Inferior parietal cortex (tissue), 1 donor: ENCODE measurements around the gene KRTAP4-9.
"Not testable (repeated sequence)": the region's sequence is repeated elsewhere in the genome, so short reads cannot be mapped to it uniquely, and the experiment has no call there.

Source experiments
- DNase-seq: peaks from one replicate; pipeline ENCODE4 v3.0.0-alpha.2; 2016; ENCODE audit errors: extremely low spot score

Gene KRTAP4-9

DNA sequence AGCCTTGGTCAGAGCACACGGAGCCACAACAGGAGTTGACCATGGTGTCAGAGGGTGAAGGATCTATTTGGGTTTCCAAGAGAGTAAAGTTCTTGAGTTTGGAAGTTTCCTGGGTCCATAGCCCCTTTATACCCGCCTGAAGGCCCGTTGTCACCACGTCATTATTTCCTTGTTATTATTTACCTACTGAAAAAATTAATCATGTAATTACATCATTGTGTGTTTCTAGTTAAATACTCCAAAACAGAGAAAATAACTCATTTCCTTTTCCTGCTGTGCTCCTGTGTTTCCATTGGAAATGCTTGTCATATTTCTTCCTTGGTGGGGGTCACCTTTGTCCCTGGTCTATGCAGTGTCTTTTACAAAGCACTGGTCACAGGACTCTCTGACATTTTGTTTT is 7.1 kb upstream of the KRTAP4-9 start, which contains the start of gene KRTAP4-8:
Gene KRTAP4-8 (minus strand): TSS at position 101 of the 400 bp plus-strand sequence. CDS start 58 bp downstream, at position 43.
- no peak for DNase-seq

DNA sequence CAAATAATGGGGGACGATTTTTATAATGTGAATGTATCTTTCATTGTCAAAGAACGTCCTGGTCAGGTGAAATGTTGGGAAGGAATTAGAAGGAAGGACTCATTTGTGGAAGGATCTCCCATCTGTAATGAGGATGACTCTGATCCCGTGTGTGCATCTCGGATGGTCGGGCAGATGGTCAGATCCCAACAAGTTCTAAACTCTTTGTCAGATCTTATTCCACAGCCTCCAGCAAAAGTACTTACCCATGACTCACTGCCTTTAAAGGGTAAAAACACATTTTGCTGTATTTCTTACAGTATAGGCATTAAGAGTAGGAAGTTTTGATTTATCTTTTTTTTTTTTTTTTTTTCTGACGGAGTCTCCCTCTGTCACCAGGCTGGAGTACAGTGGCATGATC is 6.7 kb upstream of the KRTAP4-9 start:
- no peak for DNase-seq

DNA sequence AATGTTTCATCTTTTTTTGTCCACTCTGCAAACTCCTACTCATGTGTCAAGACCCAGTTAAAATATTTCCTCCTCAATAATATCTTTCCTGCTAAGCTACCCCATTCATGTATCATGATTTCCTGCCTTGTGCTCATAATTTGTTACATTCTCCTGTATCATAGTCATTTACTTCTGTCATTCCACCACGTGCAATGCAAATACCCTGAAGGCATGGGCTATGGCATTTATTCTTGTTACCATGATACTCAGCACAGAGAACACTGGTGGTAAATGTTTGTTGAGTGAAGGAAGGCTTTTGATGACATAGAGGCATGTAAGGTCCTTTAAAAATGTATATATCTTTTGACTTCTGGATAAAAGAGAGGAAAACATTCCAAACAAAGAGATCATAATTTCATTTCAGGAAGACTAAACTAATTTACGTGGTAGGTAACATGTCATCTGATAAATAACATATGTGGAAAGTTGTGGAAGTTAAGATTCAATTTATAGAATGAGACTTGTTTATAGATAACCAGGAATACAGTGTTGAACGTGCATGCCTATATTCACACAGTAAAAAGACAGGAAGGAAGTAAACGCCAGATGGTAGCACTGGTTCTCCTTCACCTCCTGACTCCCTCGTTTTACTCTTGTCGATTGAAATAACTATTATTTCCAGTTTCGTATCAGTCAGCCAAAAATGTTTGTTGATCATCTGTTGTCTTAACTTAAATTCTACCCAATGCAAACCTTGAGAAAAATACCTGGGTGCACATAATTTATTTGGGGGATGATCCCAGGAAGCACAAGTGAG is 5.3 kb upstream of the KRTAP4-9 start:
- DNase-seq, result not testable (repeated sequence)

DNA sequence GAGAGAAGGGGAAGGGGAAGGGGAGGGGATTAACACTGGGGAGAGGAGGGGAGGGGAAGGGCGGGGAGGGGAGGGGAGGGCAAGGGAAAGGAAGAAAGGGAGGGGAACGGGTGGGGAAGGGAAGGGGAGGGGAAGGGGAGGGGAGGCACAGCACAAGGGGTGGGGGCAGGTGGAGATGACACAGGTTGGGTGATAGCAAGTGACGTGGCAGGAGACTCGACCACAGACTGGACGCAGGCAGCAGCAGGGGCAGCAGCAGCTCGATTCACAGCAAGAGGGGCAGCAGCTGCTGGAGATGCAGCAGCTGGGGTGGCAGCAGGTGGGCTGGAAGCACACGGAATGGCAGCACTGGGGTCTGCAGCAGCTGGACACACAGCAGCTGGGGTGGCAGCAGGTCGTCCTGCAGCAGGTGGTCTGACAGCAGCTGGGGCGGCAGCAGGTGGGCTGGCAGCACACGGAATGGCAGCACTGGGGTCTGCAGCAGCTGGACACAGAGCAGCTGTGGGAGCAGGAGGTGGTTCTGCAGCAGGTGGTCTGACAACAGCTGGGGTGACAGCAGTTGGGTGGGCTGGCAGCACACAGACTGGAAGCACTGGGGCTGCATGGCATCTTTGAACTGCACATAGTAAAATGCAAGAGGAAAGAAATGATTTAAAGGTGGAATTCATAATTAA is 3.5 kb upstream of the KRTAP4-9 start, which contains the start of gene KRTAP4-16:
Gene KRTAP4-16 (minus strand): TSS at position 624 of the 674 bp plus-strand sequence. CDS start 0 bp downstream, at position 624.
- DNase-seq, result no peak

DNA sequence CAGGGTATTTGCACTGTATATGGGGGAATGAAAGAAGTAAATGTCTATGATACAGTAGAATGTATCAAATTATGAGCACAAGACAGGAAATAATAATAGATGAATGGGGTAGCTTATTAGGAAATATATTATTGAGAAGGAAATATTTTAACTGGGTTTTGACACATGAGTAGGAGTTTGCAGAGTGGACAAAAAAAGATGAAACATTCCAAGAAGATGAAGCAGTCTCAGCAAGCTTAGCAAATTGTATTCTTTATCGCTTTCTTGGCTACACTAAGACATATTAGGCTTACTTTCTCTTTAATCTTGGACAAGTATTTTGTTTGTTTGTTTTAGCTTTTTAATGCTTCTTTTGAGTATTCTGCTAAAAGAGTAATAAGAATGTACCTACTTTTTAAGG is 1.3 kb upstream of the KRTAP4-9 start:
- no peak for DNase-seq

DNA sequence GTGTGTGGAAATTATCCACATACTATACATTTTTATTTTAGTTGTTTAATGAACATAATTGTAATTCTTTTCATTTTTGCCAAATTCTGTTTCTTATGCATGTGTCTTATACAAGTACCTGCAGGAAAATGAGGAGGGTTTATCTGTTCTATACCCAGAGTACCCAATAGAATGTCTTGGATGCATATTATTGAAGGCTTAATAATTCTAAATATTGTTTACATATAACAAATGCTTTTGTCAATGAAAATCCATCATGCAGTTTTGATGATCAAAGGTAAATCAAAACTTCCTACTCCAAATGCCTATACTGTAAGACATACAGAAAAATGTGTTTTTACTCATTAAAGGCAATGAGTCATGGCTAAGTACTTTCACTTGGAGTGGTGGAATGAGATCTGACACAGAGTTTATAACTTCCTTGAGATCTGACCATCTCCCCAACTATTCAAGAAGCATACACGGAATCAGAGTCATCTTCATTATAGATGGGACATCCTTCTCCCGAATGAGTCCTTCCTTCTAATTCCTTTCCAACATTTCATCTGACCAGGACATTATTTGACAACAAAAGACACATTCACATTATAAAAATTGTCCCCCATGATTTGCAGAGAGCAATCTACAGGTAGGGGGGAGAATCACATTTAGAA is 677 bp upstream of the KRTAP4-9 start:
- DNase-seq, result not testable (repeated sequence)

DNA sequence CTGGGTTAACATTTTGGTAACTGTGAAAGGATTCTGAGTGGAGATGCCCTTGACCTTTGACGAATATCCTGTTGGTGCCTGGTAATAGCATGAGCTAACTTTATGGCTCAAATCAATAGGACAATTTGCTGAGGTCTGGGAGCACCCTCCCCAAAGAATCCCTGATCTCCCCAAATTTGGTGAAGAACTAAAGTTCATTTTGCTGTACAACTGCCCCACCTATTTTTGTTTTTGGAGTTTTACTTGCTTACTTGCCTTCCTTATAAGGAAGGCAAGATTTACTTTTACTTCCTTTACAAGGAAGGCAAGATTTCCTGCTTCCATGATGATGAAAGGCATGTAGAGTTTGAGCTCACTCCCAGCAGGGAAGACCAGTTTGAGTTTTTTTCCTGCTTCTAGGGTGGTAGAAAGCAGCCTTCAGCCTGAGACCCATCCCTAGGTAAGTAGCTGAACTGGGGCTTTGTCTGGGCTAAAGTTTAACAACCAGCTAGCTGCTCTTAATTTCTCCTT is 2.8 kb downstream of the KRTAP4-9 start:
- DNase-seq, result no peak

DNA sequence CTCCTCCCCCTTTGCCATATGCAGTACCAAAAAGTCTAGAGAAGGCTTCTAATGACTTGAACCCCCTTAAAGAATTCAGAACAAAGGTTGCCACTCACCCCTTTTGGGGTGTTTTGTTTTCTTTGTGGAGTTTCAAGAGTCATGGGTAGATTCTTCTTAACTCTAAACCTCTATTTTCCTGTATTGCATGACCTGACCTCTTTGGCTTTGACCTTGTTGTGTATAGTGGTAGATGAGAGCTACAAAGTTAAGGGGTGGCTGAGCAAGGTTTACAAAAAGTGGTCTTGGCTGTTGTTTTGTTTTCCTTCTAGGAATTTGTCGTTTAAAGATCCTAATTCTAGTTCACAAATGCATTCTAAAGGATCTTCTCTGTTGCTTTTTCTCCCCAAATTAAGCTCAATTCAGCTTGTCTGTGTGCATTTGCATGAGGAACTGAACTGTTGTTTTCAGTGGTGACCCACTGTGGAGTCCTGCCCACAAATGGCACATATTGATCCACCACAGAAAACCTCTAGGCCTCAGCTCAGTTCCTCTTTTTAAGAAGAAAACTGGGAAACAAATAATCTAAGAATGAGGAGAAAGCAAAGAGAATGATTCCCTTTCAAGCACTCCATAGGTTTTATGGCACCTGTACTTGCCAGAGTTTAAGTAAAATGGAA is 3.7 kb downstream of the KRTAP4-9 start:
- DNase-seq, result not testable (repeated sequence)

DNA sequence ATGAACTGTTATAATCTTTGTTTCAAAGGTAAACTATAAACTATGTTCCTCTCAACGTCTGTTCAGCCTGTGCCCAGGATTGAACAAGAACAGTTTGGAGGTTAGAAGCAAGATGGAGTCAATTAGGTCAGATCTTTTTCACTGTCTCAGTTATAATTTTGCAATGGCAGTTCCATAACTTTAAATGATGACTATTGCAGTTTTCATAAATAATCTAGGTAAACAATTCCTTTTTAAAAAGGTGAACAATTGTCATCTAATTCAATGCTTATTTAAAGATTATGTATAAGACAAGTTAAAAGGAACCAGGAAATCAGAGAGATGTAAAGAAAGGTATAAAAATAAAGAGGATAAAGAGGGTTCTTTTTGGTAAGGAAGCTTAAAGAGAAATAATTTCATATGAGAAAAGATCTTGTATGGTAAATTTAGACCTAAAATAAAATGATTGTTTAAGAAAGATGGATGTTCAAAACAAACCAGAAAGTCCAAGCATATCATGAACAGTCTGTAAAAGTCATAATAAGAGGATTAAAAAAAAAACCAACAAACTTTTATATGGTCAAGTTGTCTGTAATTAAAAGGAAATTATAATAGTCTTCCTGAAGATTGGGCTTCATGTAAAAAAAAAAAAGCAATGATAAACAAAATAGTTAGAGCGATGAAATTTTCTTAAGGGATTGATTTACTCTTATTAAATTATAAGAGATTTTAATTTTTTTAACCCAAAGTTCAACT is 6.1 kb downstream of the KRTAP4-9 start:
- DNase-seq, result no peak

DNA sequence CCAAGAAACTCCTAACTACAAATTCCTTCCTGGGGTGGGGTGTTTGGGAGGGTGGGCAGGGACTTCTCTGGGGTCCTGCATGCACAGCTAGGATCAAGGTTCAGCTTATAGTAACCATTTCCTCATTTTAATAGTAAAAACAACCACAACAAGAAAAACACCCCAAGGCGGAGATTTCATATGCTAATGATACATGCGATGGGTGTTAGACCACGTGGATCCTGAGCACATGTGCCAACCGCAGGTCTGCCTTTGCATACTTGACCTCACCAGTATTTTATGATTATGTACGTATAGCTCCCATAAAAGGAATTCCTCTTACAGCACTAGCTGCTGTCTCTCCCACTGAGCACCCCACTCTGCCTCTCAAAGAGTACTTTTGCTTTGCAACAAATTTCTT is 11.1 kb downstream of the KRTAP4-9 start:
- no peak for DNase-seq

DNA sequence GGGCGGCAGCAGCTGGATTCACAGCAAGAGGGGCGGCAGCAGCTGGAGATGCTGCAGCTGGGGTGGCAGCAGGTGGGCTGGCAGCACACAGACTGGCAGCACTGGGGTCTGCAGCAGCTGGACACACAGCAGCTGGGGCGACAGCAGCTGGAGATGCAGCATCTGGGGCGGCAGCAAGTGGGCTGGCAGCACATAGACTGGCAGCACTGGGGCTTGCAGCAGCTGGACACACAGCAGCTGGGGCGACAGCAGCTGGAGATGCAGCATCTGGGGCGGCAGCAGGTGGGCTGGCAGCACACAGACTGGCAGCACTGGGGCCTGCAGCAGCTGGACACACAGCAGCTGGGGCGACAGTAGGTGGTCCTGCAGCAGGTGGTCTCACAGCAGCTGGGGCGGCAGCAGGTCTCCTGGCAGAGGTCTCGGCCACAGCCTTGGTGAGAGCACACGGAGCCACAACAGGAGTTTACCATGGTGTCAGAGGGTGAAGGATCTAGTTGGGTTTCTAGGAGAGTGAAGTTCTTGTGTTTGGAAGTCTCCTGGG is 12.7 kb downstream of the KRTAP4-9 start, which contains the start of gene KRTAP4-11:
Gene KRTAP4-11 (minus strand): TSS at position 528 of the 541 bp plus-strand sequence. CDS start 58 bp downstream, at position 470.
- DNase-seq, result not testable (repeated sequence)

DNA sequence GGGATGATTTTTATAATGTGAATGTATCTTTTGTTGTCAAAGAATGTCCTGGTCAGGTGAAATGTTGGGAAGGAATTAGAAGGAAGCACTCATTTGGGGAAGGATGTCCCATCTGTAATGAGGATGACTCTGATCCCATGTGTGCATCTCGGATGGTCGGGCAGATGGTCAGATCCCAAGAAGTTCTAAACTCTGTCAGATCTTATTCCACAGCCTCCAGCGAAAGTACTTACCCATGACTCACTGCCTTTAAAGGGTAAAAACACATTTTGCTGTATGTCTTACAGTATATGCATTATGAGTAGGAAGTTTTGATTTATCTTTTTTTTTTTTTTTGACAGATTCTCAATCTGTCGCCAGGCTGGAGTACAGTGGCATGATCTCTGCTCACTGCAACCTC is 13.5 kb downstream of the KRTAP4-9 start:
- DNase-seq, result no peak

DNA sequence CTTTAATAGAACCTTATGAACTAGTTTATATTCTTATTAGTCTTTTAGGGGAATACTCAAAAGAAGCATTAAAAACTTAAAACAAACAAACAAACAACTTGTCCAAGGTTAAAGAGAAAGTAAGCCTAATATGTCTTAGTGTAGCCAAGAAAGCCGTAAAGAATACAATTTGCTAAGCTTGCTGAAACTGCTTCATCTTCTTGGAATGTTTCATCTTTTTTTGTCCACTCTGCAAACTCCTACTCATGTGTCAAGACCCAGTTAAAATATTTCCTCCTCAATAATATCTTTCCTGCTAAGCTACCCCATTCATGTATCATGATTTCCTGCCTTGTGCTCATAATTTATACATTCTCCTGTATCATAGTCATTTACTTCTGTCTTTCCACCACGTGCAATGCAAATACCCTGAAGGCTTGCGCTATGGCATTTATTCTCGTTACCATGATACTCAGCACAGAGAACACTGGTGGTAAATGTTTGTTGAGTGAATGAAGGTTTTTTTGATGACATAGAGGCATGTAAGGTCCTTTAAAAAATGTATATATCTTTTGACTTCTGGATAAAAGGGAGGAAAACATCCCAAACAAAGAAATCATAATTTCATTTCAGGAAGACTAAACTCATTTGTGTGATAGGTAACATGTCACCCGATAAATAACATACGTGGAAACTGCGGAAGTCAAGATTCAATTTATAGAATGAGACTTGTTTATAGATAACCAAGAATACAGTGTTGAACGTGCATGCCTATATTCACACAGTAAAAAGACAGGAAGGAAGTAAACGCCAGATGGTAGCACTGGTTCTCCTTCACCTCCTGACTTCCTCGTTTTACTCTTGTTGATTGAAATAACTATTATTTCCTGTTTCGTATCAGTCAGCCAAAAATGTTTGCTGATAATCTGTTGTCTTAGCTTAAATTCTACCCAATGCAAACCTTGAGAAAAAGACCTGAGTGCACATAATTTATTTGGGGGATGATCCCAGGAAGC is 14.8 kb downstream of the KRTAP4-9 start:
- DNase-seq, result not testable (repeated sequence)

DNA sequence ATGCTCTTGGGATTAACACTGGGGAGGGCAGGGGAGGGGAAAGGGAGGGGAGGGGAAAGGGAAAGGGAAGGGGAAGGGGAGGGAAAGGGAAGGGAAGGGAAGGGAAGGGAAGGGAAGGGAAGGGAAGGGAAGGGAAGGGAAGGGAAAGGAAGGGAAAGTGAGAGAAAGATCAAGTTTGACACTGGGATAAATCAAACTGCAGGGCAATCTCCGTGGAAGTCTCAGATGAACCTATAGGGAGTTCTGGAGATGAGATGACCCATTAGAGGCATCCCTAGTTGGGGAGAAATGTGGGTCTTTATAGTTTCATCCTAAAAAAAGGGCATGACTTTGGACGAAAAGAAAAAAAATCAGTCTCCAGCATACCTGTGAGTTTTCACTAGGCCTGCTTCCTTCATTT is 16.6 kb downstream of the KRTAP4-9 start:
- DNase-seq, result no peak

DNA sequence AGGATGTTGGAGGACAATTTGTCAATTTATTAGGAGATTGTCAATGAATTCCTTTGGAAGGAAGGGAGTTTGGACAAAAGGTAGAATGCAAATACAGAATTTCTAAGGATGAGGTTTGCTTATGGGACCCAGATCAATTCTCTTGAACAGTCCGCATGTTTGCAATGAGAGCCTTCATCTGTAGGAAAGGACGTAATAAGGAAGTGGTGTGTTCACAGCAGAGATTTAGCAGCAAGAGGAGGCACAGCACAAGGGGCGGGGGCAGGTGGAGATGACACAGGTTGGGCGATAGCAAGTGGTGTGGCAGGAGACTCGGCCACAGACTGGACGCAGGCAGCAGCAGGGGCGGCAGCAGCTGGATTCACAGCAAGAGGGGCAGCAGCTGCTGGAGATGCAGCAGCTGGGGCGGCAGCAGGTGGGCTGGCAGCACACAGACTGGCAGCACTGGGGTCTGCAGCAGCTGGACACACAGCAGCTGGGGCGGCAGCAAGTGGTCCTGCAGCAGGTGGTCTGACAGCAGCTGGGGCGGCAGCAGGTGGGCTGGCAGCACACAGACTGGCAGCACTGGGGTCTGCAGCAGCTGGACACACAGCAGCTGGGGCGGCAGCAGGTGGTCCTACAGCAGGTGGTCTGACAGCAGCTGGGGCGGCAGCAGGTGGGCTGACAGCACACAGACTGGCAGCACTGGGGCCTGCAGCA is 18.3 kb downstream of the KRTAP4-9 start:
- DNase-seq, result not testable (repeated sequence)

DNA sequence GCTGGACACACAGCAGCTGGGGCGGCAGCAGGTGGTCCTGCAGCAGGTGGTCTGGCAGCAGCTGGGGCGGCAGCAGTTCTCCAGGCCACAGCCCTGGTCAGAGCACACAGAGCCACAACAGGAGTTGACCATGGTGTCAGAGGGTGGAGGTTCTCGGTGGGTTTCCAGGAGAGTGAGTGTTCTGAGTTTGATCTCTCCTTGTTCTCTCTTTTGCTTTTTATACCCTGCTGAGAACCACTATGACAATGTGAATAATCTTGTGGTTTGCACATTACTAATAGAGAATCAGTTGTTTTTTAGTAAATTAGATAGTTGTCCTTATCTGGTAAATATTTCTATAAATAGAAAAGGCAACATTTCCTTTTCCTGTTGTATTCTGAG is 18.8 kb downstream of the KRTAP4-9 start, which contains the start of gene KRTAP4-12:
Gene KRTAP4-12 (minus strand): TSS at position 192 of the 381 bp plus-strand sequence. CDS start 60 bp downstream, at position 132.
- not testable (repeated sequence) for DNase-seq

DNA sequence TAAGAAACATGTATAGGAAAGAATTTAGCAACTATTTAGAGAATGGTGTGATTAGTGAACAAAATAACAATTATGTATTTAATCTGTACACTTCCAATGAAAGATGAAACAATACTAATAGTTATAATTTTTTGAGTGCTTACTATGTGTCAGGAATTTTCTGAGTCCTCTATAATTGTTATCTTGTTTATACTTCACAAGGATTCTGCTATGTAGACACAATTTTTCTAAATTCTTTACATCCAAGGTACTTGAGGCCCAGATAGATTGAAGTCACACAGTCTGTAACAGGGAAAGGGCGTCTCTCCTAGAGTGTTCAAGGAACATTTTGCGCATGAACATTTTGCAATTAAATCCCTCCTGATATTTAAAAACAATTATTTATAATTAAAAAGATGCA is 19.9 kb downstream of the KRTAP4-9 start:
- no peak for DNase-seq

DNA sequence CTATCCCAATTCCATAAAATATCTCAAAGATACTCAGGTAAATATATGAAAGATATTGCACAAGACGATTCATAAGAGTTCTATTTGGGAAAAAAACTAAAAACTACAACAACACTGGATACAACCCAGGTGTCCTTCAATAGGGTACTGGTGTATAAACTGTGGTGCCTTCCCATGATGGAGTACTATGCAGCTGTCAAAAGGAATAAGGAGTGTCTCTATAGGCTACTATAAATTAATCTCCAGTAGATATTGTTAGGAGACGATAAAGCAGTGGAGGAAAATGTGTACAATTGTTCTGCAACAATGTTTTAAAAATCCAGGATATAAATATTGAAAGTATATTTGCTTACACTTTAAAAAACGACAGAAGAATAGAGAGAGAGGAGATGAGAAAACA is 21.2 kb downstream of the KRTAP4-9 start:
- DNase-seq, result no peak

DNA sequence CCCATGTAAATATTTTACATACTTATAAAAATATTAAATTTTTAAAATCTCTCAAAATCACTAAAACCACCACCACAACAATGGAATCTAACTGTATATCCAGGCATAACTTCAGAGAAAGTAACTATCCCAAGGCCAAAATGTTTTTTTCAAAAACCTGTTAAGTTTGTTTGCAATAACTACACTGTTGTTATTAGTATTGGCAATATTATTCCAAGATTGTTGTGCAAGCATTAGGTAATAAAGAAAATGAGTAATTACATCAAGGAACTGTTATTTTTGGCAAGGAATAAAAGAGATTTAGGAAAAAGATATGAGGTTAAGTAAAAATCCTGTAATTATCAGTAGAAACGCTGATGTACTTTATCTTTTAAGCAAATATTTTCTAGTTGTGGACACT is 22.2 kb downstream of the KRTAP4-9 start:
- DNase-seq, result no peak
